Measurements from ENCODE around the gene REC8. TPM values are rescaled to one million over a fixed set of nuclear protein-coding genes. Genes with fewer than 3 reads are reported as not detected.

Gene REC8
- total and polyA plus RNA-seq, 2 of the 13 experiments (the other 11 are each of a cell fraction or from before 2014, with no cell fraction given): 3.4 to 14.7 TPM

GRCh38 chr14:24215495-24216344 lies 43.8 kb downstream of the REC8 start, which contains the start of gene MDP1 (continued):
- TF ChIP-seq JUNB (CRISPR knock-in tag; IDR thresholded peaks at IDR 0.05; ENCODE audit: borderline replicate concordance): no peak
- TF ChIP-seq IKZF1 (IDR thresholded peaks at IDR 0.05): no peak
- TF ChIP-seq FOXM1 (CRISPR knock-in tag; IDR thresholded peaks at IDR 0.05): no peak
- TF ChIP-seq RFXANK (CRISPR knock-in tag; IDR thresholded peaks at IDR 0.05): peak; percentile 87
- TF ChIP-seq ZNF282 (IDR thresholded peaks at IDR 0.05; ENCODE audit: partially characterized antibody): no peak
- peak; percentile 82 for TF ChIP-seq SIN3B (IDR thresholded peaks at IDR 0.05; ENCODE audit: low read length)
- peak; percentile 64; the same call in 1 of the 2 replicates for TF ChIP-seq ZFP62 (CRISPR knock-in tag; IDR thresholded peaks at IDR 0.05)
- no peak; the same call in 1 of the 2 replicates for TF ChIP-seq TBP (CRISPR knock-in tag; IDR thresholded peaks at IDR 0.05)
- no peak for TF ChIP-seq ZNF432 (CRISPR knock-in tag; IDR thresholded peaks at IDR 0.05; ENCODE audit: borderline replicate concordance)
- TF ChIP-seq MTF2 (CRISPR knock-in tag; IDR thresholded peaks at IDR 0.05; ENCODE audit: borderline replicate concordance): 0 out of 2 replicates have a peak, but pooled peaks have one; percentile 82
- no peak; the same call in 1 of the 2 replicates for TF ChIP-seq ZNF660 (CRISPR knock-in tag; IDR thresholded peaks at IDR 0.05; ENCODE audit: borderline replicate concordance, low read depth)
- peak; percentile 97; the same call in 1 of the 2 replicates for TF ChIP-seq ZNF124 (CRISPR knock-in tag; IDR thresholded peaks at IDR 0.05)
- TF ChIP-seq ZSCAN30 (CRISPR knock-in tag; IDR thresholded peaks at IDR 0.05): no peak
- TF ChIP-seq ZMAT5 (CRISPR knock-in tag; IDR thresholded peaks at IDR 0.05; ENCODE audit: borderline replicate concordance, low read depth): no peak
- peak; percentile 99 for TF ChIP-seq ZNF614 (CRISPR knock-in tag; IDR thresholded peaks at IDR 0.05; ENCODE audit: borderline replicate concordance)
- TF ChIP-seq ZNF496 (CRISPR knock-in tag; IDR thresholded peaks at IDR 0.05; ENCODE audit: insufficient replicate concordance): no peak
- TF ChIP-seq PPARG (CRISPR knock-in tag; conservative IDR thresholded peaks at IDR 0.05): peak; percentile 86
- peak; percentile 93 for TF ChIP-seq NR2C2 (CRISPR knock-in tag; IDR thresholded peaks at IDR 0.05; ENCODE audit: borderline replicate concordance)
- peak; percentile 99; the same call in 1 of the 2 replicates for TF ChIP-seq ZNF704 (CRISPR knock-in tag; IDR thresholded peaks at IDR 0.05; ENCODE audit: borderline replicate concordance)
- peak; percentile 100 for TF ChIP-seq HMGXB4 (CRISPR knock-in tag; IDR thresholded peaks at IDR 0.05; ENCODE audit: borderline replicate concordance in 1 of 2, low read depth in 1 of 2)
- peak; percentile 79 for TF ChIP-seq RBAK (CRISPR knock-in tag; IDR thresholded peaks at IDR 0.05)
- TF ChIP-seq ZNF274 (CRISPR knock-in tag; IDR thresholded peaks at IDR 0.05): peak; percentile 52; the same call in 1 of the 2 replicates
- no peak; the same call in 1 of the 2 replicates for TF ChIP-seq KLF13 (CRISPR knock-in tag; IDR thresholded peaks at IDR 0.05)
- peak; percentile 99 for TF ChIP-seq SRSF1 (optimal IDR thresholded peaks at IDR 0.05; ENCODE audit: low read depth, low read length)
- TF ChIP-seq RORA (CRISPR knock-in tag; IDR thresholded peaks at IDR 0.05): no peak
- TF ChIP-seq DDIT3 (CRISPR knock-in tag; IDR thresholded peaks at IDR 0.05): no peak

Data from HepG2 (cell line).